Measurements from ENCODE around the gene ASIC4.

The ASIC4 gene

DNA sequence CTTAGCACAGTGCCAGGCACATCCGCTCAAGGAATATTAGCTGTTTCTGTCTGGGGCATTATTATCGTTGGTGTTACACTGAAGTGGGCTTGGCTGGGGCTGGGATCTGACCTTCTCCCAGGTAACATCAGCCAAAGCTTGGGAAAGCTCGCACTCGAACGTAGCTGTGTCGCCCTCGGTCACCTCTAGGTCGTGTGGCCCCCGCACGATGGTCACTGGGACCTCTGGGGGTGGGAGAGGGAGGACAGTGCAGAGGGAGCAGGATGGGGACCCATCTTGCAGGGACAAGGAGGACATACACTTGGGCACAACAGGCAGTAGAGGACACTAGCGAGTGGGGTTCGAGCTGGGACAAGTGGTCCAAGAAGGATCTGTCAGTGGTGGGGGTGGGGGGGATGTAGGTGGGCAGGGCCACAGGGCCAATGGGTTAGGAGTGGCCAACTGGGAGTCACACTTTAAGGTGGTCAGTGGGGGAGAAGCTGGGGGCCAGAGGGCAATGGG lies 39.2 kb downstream of the ASIC4 start:
- Histone ChIP-seq H3K27me3 (replicated peaks; ENCODE audit: control insufficient read depth, insufficient read depth, low read length) (peaks cover 2% of the 10 kb centered on the region), H3K4me3 (replicated peaks; ENCODE audit: low read depth, low read length) (no peak overlapping the region), H3K36me3 (ENCODE audit: control insufficient read depth, insufficient read depth, low read length) (no peaks in the 10 kb centered on the region)
- no peak for TF ChIP-seq CTCF (IDR thresholded peaks at IDR 0.05; ENCODE audit: insufficient read depth, low read length, poor library complexity, severe bottlenecking)
- DNase-seq (ENCODE audit: extremely low read depth, insufficient read length) = no peak

DNA sequence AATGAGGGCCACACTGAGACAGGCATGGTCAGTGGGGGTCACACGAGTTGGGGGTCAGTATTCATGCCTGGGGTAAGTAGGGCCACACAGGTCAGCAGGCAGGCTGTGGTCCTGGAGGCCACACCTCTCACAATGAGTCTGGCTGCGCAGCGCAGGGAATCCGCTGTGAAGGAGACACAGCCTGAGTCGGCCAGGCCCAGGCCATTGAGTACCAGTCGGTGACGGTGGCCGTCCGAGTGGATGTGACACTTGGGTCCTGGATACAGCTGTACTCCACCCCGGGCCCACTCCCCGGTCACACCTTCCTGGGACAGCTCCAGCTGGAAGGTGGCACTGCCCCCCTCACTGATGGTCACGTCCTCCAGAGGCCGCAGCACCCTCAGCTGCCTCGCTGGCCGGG lies 40.1 kb downstream of the ASIC4 start:
- no peak for TF ChIP-seq CTCF (IDR thresholded peaks at IDR 0.05; ENCODE audit: insufficient read depth, low read length, poor library complexity, severe bottlenecking)
- Histone ChIP-seq H3K36me3 (ENCODE audit: control insufficient read depth, insufficient read depth, low read length) (no peaks in the 10 kb centered on the region), H3K27me3 (replicated peaks; ENCODE audit: control insufficient read depth, insufficient read depth, low read length) (peaks cover 2% of the 10 kb centered on the region), H3K4me3 (replicated peaks; ENCODE audit: low read depth, low read length) (no peak overlapping the region)
- no peak for DNase-seq (ENCODE audit: extremely low read depth, insufficient read length)

GRCh38 chr2:219555956-219556355 lies 41.7 kb downstream of the ASIC4 start:
- Histone ChIP-seq H3K4me3 (replicated peaks; ENCODE audit: low read depth, low read length) (no peak overlapping the region), H3K36me3 (ENCODE audit: control insufficient read depth, insufficient read depth, low read length) (no peaks in the 10 kb centered on the region), H3K27me3 (replicated peaks; ENCODE audit: control insufficient read depth, insufficient read depth, low read length) (peaks cover 2% of the 10 kb centered on the region)
- no peak for TF ChIP-seq CTCF (IDR thresholded peaks at IDR 0.05; ENCODE audit: insufficient read depth, low read length, poor library complexity, severe bottlenecking)
- no peak for DNase-seq (ENCODE audit: extremely low read depth, insufficient read length)

DNA sequence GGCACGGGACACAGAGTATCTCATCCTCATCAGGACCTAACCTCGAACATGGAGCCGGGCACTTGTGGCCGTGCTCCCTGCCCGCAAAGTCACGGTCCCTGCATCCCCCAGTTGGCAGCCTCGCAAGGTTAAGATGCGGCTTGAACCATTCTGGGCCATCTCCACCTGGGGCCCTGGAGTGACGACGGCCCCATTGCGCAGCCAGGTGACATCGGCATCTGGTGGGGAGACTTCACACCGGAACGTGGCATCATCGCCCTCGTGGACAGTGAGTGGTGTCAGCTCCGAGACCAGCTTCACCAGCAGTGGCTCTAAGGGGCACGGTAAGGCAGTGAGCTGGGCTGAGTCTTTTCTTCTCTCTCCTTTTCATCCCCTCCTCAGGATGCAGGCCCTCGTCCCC lies 42.1 kb downstream of the ASIC4 start:
- Histone ChIP-seq H3K27me3 (replicated peaks; ENCODE audit: control insufficient read depth, insufficient read depth, low read length) (no peaks in the 10 kb centered on the region; the same call in none of the 2 replicates), H3K36me3 (ENCODE audit: control insufficient read depth, insufficient read depth, low read length) (no peaks in the 10 kb centered on the region), H3K4me3 (replicated peaks; ENCODE audit: low read depth, low read length) (no peak overlapping the region)
- DNase-seq (ENCODE audit: extremely low read depth, insufficient read length) = no peak
- TF ChIP-seq CTCF (IDR thresholded peaks at IDR 0.05; ENCODE audit: insufficient read depth, low read length, poor library complexity, severe bottlenecking) = no peak

DNA sequence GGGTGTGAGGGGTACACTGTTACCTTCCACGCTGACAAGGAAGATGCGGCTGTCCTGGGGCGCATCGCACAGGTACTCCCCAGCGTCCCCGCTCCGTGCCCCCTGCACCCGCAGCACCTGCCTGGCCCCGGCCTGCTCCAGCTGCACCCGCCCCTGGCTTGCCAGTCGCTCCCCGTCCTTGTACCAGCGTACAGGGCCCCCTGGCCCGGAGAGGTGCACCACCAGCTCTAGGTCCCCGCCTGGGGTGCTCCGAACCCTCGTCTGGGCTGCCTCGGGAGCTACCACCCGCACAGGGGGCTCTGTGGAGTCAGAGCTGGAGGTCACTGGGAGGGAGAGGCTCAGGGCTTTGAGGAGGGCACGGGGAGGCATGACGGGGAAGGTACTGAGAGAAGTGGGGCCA lies 43.0 kb downstream of the ASIC4 start:
- no peak for TF ChIP-seq CTCF (IDR thresholded peaks at IDR 0.05; ENCODE audit: insufficient read depth, low read length, poor library complexity, severe bottlenecking)
- DNase-seq (ENCODE audit: extremely low read depth, insufficient read length) = no peak
- H3K36me3 ChIP-seq (ENCODE audit: control insufficient read depth, insufficient read depth, low read length) = no peaks in the 10 kb centered on the region
- no peaks in the 10 kb centered on the region; the same call in none of the 2 replicates for H3K27me3 ChIP-seq (replicated peaks; ENCODE audit: control insufficient read depth, insufficient read depth, low read length)
- H3K4me3 ChIP-seq (replicated peaks; ENCODE audit: low read depth, low read length) = no peak overlapping the region

Data from GM06990 (cell line).